Transverse colon (tissue), 4 donors: ENCODE measurements around the gene PPP1R15A.

ENCODE experiments used
- CTCF ChIP-seq, 5 experiments: fragments of 200-600 bp in 3 of 5; fragments of 450-650 bp in 2 of 5; sonication (generic) in 3 of 5; IDR thresholded peaks; 1 replicate in 2 of 5; 2 replicates in 3 of 5; pipeline ENCODE4 v1.5.1; 2016 to 2017; ENCODE audit warnings: antibody characterized with exemption in 5 of 5, inconsistent platforms in 3 of 5, mild to moderate bottlenecking in 2 of 5, moderate library complexity in 1 of 5
- POLR2A ChIP-seq: fragments of 450-650 bp; IDR thresholded peaks from one replicate; pipeline ENCODE4 v1.6.1; 2016; ENCODE audit warnings: antibody characterized with exemption, mild to moderate bottlenecking, moderate library complexity
- POLR2AphosphoS5 ChIP-seq, 3 donors: sonication (generic); formaldehyde crosslinking; IDR thresholded peaks; one replicate each; pipeline ENCODE4 v1.6.1; 2016; ENCODE audit warnings: antibody characterized with exemption in 3 of 3

GRCh38 chr19:48861313-48861712 is 10.9 kb upstream of the PPP1R15A start:
- TF ChIP-seq POLR2A, result no peak
- no peak for TF ChIP-seq CTCF (IDR thresholded peaks at IDR 0.05)
- TF ChIP-seq POLR2AphosphoS5 (IDR thresholded peaks at IDR 0.05), result no peak
